ENCODE results near the gene MCM3AP.

Gene MCM3AP

DNA sequence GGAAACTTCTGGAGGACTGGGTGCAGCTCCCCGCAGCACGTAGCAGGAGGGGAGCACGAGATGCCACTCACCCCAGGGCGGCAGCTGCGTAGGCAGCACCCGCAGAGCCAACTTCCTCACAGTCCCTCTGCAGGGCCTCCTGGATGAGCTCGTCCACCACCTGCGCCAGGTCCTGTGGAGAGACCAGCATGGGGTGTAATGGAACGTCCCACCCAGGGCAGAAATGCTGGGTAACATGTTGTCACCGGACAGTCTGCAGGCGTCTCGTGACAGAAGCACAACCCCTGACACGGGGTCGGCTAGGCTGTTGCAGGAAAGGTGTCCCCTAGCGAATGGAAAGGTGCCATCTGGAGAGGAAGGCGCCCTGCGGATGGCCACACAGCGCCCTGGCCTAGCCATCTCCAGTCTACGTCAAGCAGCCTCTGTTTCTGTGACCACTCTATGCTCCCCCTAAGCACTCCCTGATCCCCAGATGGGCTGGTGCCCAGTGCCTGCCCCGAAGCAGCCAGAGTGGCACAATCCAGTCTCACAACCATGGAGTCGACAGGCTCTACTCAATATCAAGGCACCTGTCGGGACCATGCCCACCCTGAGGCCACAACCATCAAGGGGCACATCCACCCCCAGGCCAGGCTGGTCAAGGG, 21.2 kb downstream of the MCM3AP start:
- no peaks in the 10 kb centered on the region for H3K4me1 ChIP-seq (ENCODE audit: control insufficient read depth, low read length)
- H3F3A ChIP-seq (ENCODE audit: control insufficient read depth, insufficient read depth), result no peaks in the 10 kb centered on the region
- H3K4me3 ChIP-seq (ENCODE audit: low read length), result no peak overlapping the region
- H3K9me2 ChIP-seq (replicated peaks; ENCODE audit: control insufficient read depth, low read length), result no peaks in the 10 kb centered on the region
- no peaks in the 10 kb centered on the region; the same call in 1 of the 2 replicates for H3K79me2 ChIP-seq (ENCODE audit: control insufficient read depth, low read length)
- H3K4me2 ChIP-seq (ENCODE audit: low read length), result no peak overlapping the region
- H3K9me3 ChIP-seq (ENCODE audit: control insufficient read depth, insufficient read depth, low read length), result no peaks in the 10 kb centered on the region
- 0 out of 2 replicates have a peak, but pooled peaks cover 7% of the 10 kb centered on the region for H4K20me1 ChIP-seq (ENCODE audit: control insufficient read depth, insufficient read depth, low read depth, low read length)
- H3K27ac ChIP-seq (ENCODE audit: low read depth, low read length), result no peak overlapping the region
- TF ChIP-seq, protein P1, sequence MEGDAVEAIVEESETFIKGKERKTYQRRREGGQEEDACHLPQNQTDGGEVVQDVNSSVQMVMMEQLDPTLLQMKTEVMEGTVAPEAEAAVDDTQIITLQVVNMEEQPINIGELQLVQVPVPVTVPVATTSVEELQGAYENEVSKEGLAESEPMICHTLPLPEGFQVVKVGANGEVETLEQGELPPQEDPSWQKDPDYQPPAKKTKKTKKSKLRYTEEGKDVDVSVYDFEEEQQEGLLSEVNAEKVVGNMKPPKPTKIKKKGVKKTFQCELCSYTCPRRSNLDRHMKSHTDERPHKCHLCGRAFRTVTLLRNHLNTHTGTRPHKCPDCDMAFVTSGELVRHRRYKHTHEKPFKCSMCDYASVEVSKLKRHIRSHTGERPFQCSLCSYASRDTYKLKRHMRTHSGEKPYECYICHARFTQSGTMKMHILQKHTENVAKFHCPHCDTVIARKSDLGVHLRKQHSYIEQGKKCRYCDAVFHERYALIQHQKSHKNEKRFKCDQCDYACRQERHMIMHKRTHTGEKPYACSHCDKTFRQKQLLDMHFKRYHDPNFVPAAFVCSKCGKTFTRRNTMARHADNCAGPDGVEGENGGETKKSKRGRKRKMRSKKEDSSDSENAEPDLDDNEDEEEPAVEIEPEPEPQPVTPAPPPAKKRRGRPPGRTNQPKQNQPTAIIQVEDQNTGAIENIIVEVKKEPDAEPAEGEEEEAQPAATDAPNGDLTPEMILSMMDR (IDR thresholded peaks at IDR 0.05; ENCODE audit: low read depth, low read length, poor library complexity, severe bottlenecking), result no peak
- no peak for TF ChIP-seq EZH2phosphoT487 (IDR thresholded peaks at IDR 0.05; ENCODE audit: borderline replicate concordance, low read length)
- H3K27me3 ChIP-seq (ENCODE audit: control insufficient read depth, low read length), result no peaks in the 10 kb centered on the region
- H3K36me3 ChIP-seq (ENCODE audit: control insufficient read depth, low read length), result peaks cover 68% of the 10 kb centered on the region

DNA sequence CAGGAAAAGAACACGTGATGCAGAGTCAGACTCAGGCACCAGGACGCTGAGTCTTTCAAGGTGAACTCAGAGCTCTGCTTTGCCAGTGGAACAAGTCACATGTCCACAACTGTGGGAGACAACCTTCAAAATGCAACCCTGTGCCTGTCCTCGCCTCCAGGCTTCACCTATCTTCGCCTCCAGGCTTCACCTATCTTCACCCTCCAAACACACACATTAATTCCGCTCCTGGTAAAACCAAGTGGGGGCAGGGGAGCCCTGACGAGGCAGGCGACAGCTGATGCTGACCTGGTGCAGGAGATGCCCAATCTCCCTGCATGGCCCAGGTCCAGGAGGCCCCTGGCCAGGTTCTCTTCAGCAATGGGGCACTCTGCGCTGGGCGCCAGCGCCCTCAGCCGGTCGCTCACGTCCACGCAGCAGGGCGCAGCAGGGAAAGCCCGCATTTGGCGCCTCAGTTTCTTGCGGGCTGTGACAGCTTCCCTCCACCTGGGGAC, 28.9 kb downstream of the MCM3AP start:
- Histone ChIP-seq H3K27ac (ENCODE audit: low read depth, low read length) (no peak overlapping the region), H3K4me1 (ENCODE audit: control insufficient read depth, low read length) (peaks cover 22% of the 10 kb centered on the region), H3K9me2 (replicated peaks; ENCODE audit: control insufficient read depth, low read length) (no peaks in the 10 kb centered on the region), H3K4me2 (ENCODE audit: low read length) (no peak overlapping the region), H3K4me3 (ENCODE audit: low read length) (no peak overlapping the region), H3K79me2 (ENCODE audit: control insufficient read depth, low read length) (peaks cover 2% of the 10 kb centered on the region; the same call in 1 of the 2 replicates), H3K9me3 (ENCODE audit: control insufficient read depth, insufficient read depth, low read length) (no peaks in the 10 kb centered on the region), H3K27me3 (ENCODE audit: control insufficient read depth, low read length) (no peaks in the 10 kb centered on the region), H4K20me1 (ENCODE audit: control insufficient read depth, insufficient read depth, low read depth, low read length) (0 out of 2 replicates have a peak, but pooled peaks cover 3% of the 10 kb centered on the region), H3F3A (ENCODE audit: control insufficient read depth, insufficient read depth) (peaks cover 1% of the 10 kb centered on the region; the same call in 1 of the 2 replicates), H3K36me3 (ENCODE audit: control insufficient read depth, low read length) (peaks cover 82% of the 10 kb centered on the region)
- TF ChIP-seq, protein P1 (IDR thresholded peaks at IDR 0.05; ENCODE audit: low read depth, low read length, poor library complexity, severe bottlenecking), result no peak
- TF ChIP-seq EZH2phosphoT487 (IDR thresholded peaks at IDR 0.05; ENCODE audit: borderline replicate concordance, low read length), result no peak

DNA sequence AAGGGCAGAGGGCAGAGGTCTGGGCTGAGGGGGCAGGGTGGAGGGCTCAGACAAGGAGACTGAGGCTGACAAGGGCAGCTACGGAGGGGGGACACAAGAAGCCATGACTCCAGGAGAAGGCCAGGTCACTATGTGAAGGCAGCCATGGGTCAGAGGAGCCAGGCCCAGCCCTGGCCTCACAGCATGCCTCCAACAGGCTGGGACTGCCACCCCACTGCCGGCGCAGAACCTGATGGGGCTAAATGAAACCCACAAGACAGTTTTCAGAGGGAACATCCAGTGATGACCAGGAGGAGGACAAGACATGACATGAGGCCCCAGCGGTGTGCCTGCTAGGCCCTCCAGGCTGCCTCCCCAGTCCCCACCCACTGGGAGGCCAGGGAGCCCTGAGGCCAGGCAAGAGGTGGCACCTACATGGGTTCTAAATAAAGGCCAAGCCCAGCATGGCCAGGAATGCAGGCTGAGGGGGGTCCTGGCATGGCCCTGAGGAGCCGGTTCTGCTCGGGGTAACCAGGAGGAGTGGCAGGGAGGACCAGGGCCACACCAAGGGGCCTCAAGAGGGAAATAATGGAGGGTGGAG, 29.6 kb downstream of the MCM3AP start:
- no peaks in the 10 kb centered on the region for H3K27me3 ChIP-seq (ENCODE audit: control insufficient read depth, low read length)
- H3K4me2 ChIP-seq (ENCODE audit: low read length), result no peak overlapping the region
- peaks cover 8% of the 10 kb centered on the region for H3F3A ChIP-seq (ENCODE audit: control insufficient read depth, insufficient read depth)
- no peaks in the 10 kb centered on the region for H3K9me2 ChIP-seq (replicated peaks; ENCODE audit: control insufficient read depth, low read length)
- no peak overlapping the region for H3K4me3 ChIP-seq (ENCODE audit: low read length)
- TF ChIP-seq EZH2phosphoT487 (IDR thresholded peaks at IDR 0.05; ENCODE audit: borderline replicate concordance, low read length), result no peak
- TF ChIP-seq, protein P1 (IDR thresholded peaks at IDR 0.05; ENCODE audit: low read depth, low read length, poor library complexity, severe bottlenecking), result no peak
- peaks cover 83% of the 10 kb centered on the region for H3K36me3 ChIP-seq (ENCODE audit: control insufficient read depth, low read length)
- peaks cover 2% of the 10 kb centered on the region; the same call in 1 of the 2 replicates for H3K79me2 ChIP-seq (ENCODE audit: control insufficient read depth, low read length)
- 0 out of 2 replicates have a peak, but pooled peaks cover 3% of the 10 kb centered on the region for H4K20me1 ChIP-seq (ENCODE audit: control insufficient read depth, insufficient read depth, low read depth, low read length)
- no peak overlapping the region for H3K27ac ChIP-seq (ENCODE audit: low read depth, low read length)
- no peaks in the 10 kb centered on the region for H3K9me3 ChIP-seq (ENCODE audit: control insufficient read depth, insufficient read depth, low read length)
- H3K4me1 ChIP-seq (ENCODE audit: control insufficient read depth, low read length), result peaks cover 29% of the 10 kb centered on the region

Measured in DOHH2 (cell line).